Measurements from ENCODE around the gene TPP2. TPM values are rescaled to one million over a fixed set of nuclear protein-coding genes. Genes with fewer than 3 reads are reported as not detected.

TPP2 gene
- total RNA-seq, 1 experiment from 2014 or later, result 68.3 TPM

- TF ChIP-seq FOXJ3 (CRISPR knock-in tag; IDR thresholded peaks at IDR 0.05; ENCODE audit: borderline replicate concordance) (no peak), ELF4 (CRISPR knock-in tag; IDR thresholded peaks at IDR 0.05; ENCODE audit: low read depth) (no peak), USF2 (CRISPR knock-in tag; IDR thresholded peaks at IDR 0.05) (no peak), ZNF317 (CRISPR knock-in tag; IDR thresholded peaks at IDR 0.05; ENCODE audit: borderline replicate concordance, low read depth) (no peak), NFYB (CRISPR knock-in tag; conservative IDR thresholded peaks at IDR 0.05; ENCODE audit: low read depth) (no peak), NR3C1 (CRISPR knock-in tag; conservative IDR thresholded peaks at IDR 0.05; ENCODE audit: low read depth) (no peak), TP53 (CRISPR knock-in tag; IDR thresholded peaks at IDR 0.05) (no peak), RELA (CRISPR knock-in tag; IDR thresholded peaks at IDR 0.05; ENCODE audit: borderline replicate concordance) (no peak)
Measured at GRCh38 chr13:102704238-102705058, 107.7 kb downstream of the TPP2 start (continued).

GRCh38 chr13:102707467-102707866, 110.7 kb downstream of the TPP2 start:
- Mint-ChIP-seq H3K4me3 (no peak overlapping the region), H3K36me3 (no peaks in the 10 kb centered on the region), H3K27me3 (ENCODE audit: low read depth) (no peaks in the 10 kb centered on the region), H3K27ac (no peak overlapping the region), H3K9me3 (no peaks in the 10 kb centered on the region), H3K4me1 (no peaks in the 10 kb centered on the region)
- TF ChIP-seq RELA (CRISPR knock-in tag; IDR thresholded peaks at IDR 0.05; ENCODE audit: borderline replicate concordance) (no peak), ZNF512 (CRISPR knock-in tag; IDR thresholded peaks at IDR 0.05; ENCODE audit: borderline replicate concordance) (no peak), ATF3 (CRISPR knock-in tag; conservative IDR thresholded peaks at IDR 0.05) (no peak), SOX15 (CRISPR knock-in tag; IDR thresholded peaks at IDR 0.05) (no peak), USF2 (CRISPR knock-in tag; IDR thresholded peaks at IDR 0.05) (no peak), ATF6 (CRISPR knock-in tag; IDR thresholded peaks at IDR 0.05) (no peak), TEAD1 (CRISPR knock-in tag; IDR thresholded peaks at IDR 0.05) (no peak), IRF2 (CRISPR knock-in tag; IDR thresholded peaks at IDR 0.05; ENCODE audit: borderline replicate concordance, low read depth) (no peak), PRRX2 (CRISPR knock-in tag; IDR thresholded peaks at IDR 0.05) (no peak), RORB (CRISPR knock-in tag; IDR thresholded peaks at IDR 0.05) (no peak), ZNF121 (CRISPR knock-in tag; IDR thresholded peaks at IDR 0.05) (no peak), SMAD3 (CRISPR knock-in tag; IDR thresholded peaks at IDR 0.05; ENCODE audit: borderline replicate concordance) (no peak), ZNF532 (CRISPR knock-in tag; IDR thresholded peaks at IDR 0.05; ENCODE audit: borderline replicate concordance) (no peak)
- ChIA-PET CTCF (no interaction called here), POLR2A (no interaction called here)
- ATAC-seq (no peak), DNase-seq (ENCODE audit: low spot score) (no peak)
